Myocyte (in vitro differentiated cells): ENCODE data around the gene HIGD2B. TPM values are rescaled to one million over a fixed set of nuclear protein-coding genes. Genes with fewer than 3 reads are reported as not detected.

Experiments
- total RNA-seq: library from RNA; depleted of rRNA; stranded (reverse); fragments of >200 nt; gene quantifications from 2 replicates; pipeline ENCODE4 v1.2.3, GENCODE V29; 2014

The HIGD2B gene
- total RNA-seq, 1 donor from 2014 or later = not detected

Other genes starting within 250 kb of the HIGD2B start
- 32.6 and 40.4 TPM in 2 replicates for gene ARIH1, start 211.9 kb downstream of the HIGD2B start, total RNA-seq
- gene GOLGA6B, start 31.5 kb downstream of the HIGD2B start, total RNA-seq = 0.21 TPM in 1 of 2 replicates, not detected in the other
- gene BBS4, start within 50 bp of the HIGD2B start, total RNA-seq = 32.1 and 33.9 TPM in 2 replicates
- gene ADPGK, start 97.6 kb upstream of the HIGD2B start, total RNA-seq = 36.2 and 40.1 TPM in 2 replicates